Keratinocyte (primary cell): ENCODE measurements around the gene DDAH1.

ENCODE experiments used
- EZH2 ChIP-seq: IDR thresholded peaks from one replicate; pipeline ENCODE4 v1.6.1; 2012; ENCODE audit warnings: inconsistent platforms, mild to moderate bottlenecking, low read length, moderate library complexity
- TF ChIP-seq, protein P1 (sequence below), 3 experiments: IDR thresholded peaks in 1 of 3; conservative IDR thresholded peaks in 1 of 3; optimal IDR thresholded peaks in 1 of 3; 2 replicates in 2 of 3; 3 replicates in 1 of 3; pipeline versions ENCODE3 to v1.5.1; 2011; ENCODE audit warnings: low read length in 3 of 3, mild to moderate bottlenecking in 3 of 3, moderate library complexity in 2 of 3, control low read depth in 1 of 3, inconsistent platforms in 1 of 3; ENCODE audit not compliant: insufficient read depth in 2 of 3; ENCODE audit errors: extremely low read depth in 1 of 3

DNA sequence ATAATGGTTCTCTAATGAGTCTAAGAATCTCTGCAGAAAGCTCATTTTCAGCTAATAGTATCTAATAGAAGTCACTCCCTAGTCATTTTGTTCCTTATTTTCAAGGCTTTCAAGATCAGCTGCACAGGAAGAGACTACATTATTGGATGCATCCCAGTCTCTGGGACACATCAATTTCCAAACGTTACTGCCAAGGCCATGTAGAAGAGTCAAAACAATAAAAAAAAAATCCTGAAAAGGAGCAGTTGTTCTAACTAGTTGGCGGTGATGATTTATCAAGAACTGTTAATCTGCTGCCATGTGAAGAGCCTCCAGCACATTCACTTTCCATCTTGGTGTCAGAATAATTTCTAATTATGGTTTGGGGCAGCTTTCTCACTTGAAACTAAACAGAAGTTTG is 5.7 kb downstream of the DDAH1 start:
- TF ChIP-seq, protein P1, sequence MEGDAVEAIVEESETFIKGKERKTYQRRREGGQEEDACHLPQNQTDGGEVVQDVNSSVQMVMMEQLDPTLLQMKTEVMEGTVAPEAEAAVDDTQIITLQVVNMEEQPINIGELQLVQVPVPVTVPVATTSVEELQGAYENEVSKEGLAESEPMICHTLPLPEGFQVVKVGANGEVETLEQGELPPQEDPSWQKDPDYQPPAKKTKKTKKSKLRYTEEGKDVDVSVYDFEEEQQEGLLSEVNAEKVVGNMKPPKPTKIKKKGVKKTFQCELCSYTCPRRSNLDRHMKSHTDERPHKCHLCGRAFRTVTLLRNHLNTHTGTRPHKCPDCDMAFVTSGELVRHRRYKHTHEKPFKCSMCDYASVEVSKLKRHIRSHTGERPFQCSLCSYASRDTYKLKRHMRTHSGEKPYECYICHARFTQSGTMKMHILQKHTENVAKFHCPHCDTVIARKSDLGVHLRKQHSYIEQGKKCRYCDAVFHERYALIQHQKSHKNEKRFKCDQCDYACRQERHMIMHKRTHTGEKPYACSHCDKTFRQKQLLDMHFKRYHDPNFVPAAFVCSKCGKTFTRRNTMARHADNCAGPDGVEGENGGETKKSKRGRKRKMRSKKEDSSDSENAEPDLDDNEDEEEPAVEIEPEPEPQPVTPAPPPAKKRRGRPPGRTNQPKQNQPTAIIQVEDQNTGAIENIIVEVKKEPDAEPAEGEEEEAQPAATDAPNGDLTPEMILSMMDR (optimal IDR thresholded peaks at IDR 0.05 in 1 of 3, IDR thresholded peaks at IDR 0.05 in 1 of 3, conservative IDR thresholded peaks at IDR 0.05 in 1 of 3; ENCODE audit: extremely low read depth in 1 of 3, insufficient read depth in 2 of 3, low read length in 3 of 3), result no peak
- TF ChIP-seq EZH2, result no peak
